A673 (cell line): Measurements from ENCODE around the gene BID. TPM values are rescaled to one million over a fixed set of nuclear protein-coding genes. Genes with fewer than 3 reads are reported as not detected.

Source experiments
- BruUV-seq: library from RNA; stranded (reverse); fragments of 400-500 nt; replicated peaks from 2 replicates; lab custom pipeline; 2021; lab: Mats Ljungman, UMichigan
- CTCF ChIA-PET: fragments of 300-600 bp; sonication (Branson Sonifier 250); formaldehyde crosslinking; loops from one replicate; lab custom pipeline; 2022; ENCODE audit warnings: antibody characterized with exemption; lab: Charles Lee
- POLR2A ChIA-PET: fragments of 300-600 bp; sonication (Branson Sonifier 250); formaldehyde crosslinking; loops from one replicate; lab custom pipeline; 2022; ENCODE audit warnings: antibody characterized with exemption; ENCODE audit not compliant: low non-redundant PET; lab: Charles Lee
- DNase-seq: peaks from one replicate; pipeline ENCODE4 v3.0.0-alpha.2; 2015; ENCODE audit warnings: low spot score
- H3K27ac ChIP-seq: fragments of 200-600 bp; sonication (generic); 2 replicates; pipeline ENCODE4 v1.5.1; 2016; ENCODE audit warnings: mixed run types, low read depth, mild to moderate bottlenecking, mixed read lengths, antibody characterized with exemption, low read length; ENCODE audit not compliant: poor library complexity, severe bottlenecking
- H3K27me3 ChIP-seq: fragments of 200-600 bp; sonication (generic); replicated peaks from 2 replicates; pipeline ENCODE4 v1.6.1; 2017; ENCODE audit warnings: mixed run types, low read depth, mild to moderate bottlenecking, mixed read lengths, antibody characterized with exemption, low read length; ENCODE audit not compliant: insufficient read depth, poor library complexity
- H3K36me3 ChIP-seq: fragments of 200-600 bp; sonication (generic); 2 replicates; pipeline ENCODE4 v1.6.1; 2016; ENCODE audit warnings: mixed run types, mild to moderate bottlenecking, mixed read lengths, antibody characterized with exemption, low read length; ENCODE audit not compliant: insufficient read depth, poor library complexity, severe bottlenecking
- H3K4me1 ChIP-seq: fragments of 200-600 bp; sonication (generic); 2 replicates; pipeline ENCODE4 v1.6.1; 2017; ENCODE audit warnings: mixed run types, mild to moderate bottlenecking, mixed read lengths, antibody characterized with exemption, low read length; ENCODE audit not compliant: insufficient read depth, poor library complexity, severe bottlenecking
- H3K4me3 ChIP-seq: fragments of 200-600 bp; sonication (generic); 2 replicates; pipeline ENCODE4 v1.5.1; 2016; ENCODE audit warnings: low read depth, mixed run types, mild to moderate bottlenecking, mixed read lengths, low read length; ENCODE audit not compliant: poor library complexity, severe bottlenecking
- H3K9me3 ChIP-seq: fragments of 200-600 bp; sonication (generic); 2 replicates; pipeline ENCODE4 v1.6.1; 2016; ENCODE audit warnings: mixed run types, low read depth, mild to moderate bottlenecking, mixed read lengths, antibody characterized with exemption, low read length; ENCODE audit not compliant: poor library complexity, severe bottlenecking
- CTCF ChIP-seq: fragments of 300-800, 200-600 bp; sonication (generic); conservative IDR thresholded peaks from 2 replicates; pipeline ENCODE4 v1.5.1; 2017; ENCODE audit warnings: low read depth, mild to moderate bottlenecking, antibody characterized with exemption, low read length, moderate library complexity, mixed read lengths
- EZH2 ChIP-seq: fragments of 200-600 bp; sonication (generic); IDR thresholded peaks from 2 replicates; pipeline ENCODE4 v1.6.1; 2017; ENCODE audit warnings: borderline replicate concordance, low read depth, mild to moderate bottlenecking, mixed read lengths, antibody characterized with exemption, low read length; ENCODE audit not compliant: poor library complexity, severe bottlenecking
- intact Hi-C: fragments of 100-400 bp; cut with micrococcal nuclease; formaldehyde crosslinking; loops from one replicate; pipeline ENCODE4 v1.10.0; 2022; ENCODE audit not compliant: unreplicated experiment
- total RNA-seq: library from RNA; stranded (reverse); gene quantifications from 2 replicates; pipeline ENCODE4 v1.2.3, GENCODE V29; 2021

BID gene
- total RNA-seq, 1 experiment from 2014 or later, result 74.6 TPM

- no peaks in the 10 kb centered on the region for H3K36me3 ChIP-seq
- no peak overlapping the region for H3K4me3 ChIP-seq
- no peak overlapping the region for H3K27ac ChIP-seq
- ChIA-PET CTCF (no interaction called here), POLR2A (no interaction called here)
- no peaks in the 10 kb centered on the region for H3K27me3 ChIP-seq
- no peaks in the 10 kb centered on the region for H3K9me3 ChIP-seq
- H3K4me1 ChIP-seq, result peaks cover 14% of the 10 kb centered on the region
- no peak for DNase-seq
- no TSS peak for BruUV-seq
- intact Hi-C loops, result no loop called here
- TF ChIP-seq EZH2 (no peak), CTCF (no peak)
These were observed 79.5 kb downstream of the BID start for GRCh38 chr22:17694752-17695151.

- Histone ChIP-seq H3K9me3 (no peaks in the 10 kb centered on the region), H3K4me1 (peaks cover 8% of the 10 kb centered on the region), H3K27me3 (no peaks in the 10 kb centered on the region), H3K27ac (no peak overlapping the region), H3K36me3 (no peaks in the 10 kb centered on the region), H3K4me3 (no peak overlapping the region)
- POLR2A ChIA-PET, result no interaction called here
- no peak for TF ChIP-seq EZH2
- no peak for TF ChIP-seq CTCF
- DNase-seq, result no peak
- CTCF ChIA-PET, result no interaction called here
- intact Hi-C loops, result no loop called here
- no TSS peak for BruUV-seq
These were observed 80.1 kb downstream of the BID start for GRCh38 chr22:17694193-17694592.

- no peak overlapping the region for H3K4me3 ChIP-seq
- no peak for DNase-seq
- no peak overlapping the region for H3K27ac ChIP-seq
- no peaks in the 10 kb centered on the region for H3K4me1 ChIP-seq
- ChIA-PET POLR2A (no interaction called here), CTCF (no interaction called here)
- H3K27me3 ChIP-seq, result no peaks in the 10 kb centered on the region
- BruUV-seq, result no TSS peak
- intact Hi-C loops, result no loop called here
- no peaks in the 10 kb centered on the region for H3K9me3 ChIP-seq
- no peaks in the 10 kb centered on the region for H3K36me3 ChIP-seq
- TF ChIP-seq EZH2 (no peak), CTCF (no peak)
These were observed 81.4 kb downstream of the BID start for GRCh38 chr22:17692841-17693240.
